Esophagus muscularis mucosa (tissue), 4 donors: ENCODE measurements around the gene RARRES1. TPM values are rescaled to one million over a fixed set of nuclear protein-coding genes. Genes with fewer than 3 reads are reported as not detected.

Source experiments
- DNase-seq: peaks from one replicate; pipeline ENCODE4 v3.0.0-alpha.2; 2017; ENCODE audit errors: extremely low spot score
- H3K27ac ChIP-seq, 4 donors: fragments of 200-600 bp; sonication (generic); replicated peaks in 1 of 4; 1 replicate in 3 of 4; 2 replicates in 1 of 4; pipeline ENCODE4 v1.5.1; 2016 to 2019; ENCODE audit warnings: mild to moderate bottlenecking in 1 of 4
- H3K27me3 ChIP-seq, 4 donors: fragments of 200-600 bp; sonication (generic); one replicate each; pipeline versions ENCODE4 v1.5.1 to v1.6.0; 2016 to 2019
- H3K36me3 ChIP-seq, 4 donors: fragments of 200-600 bp; sonication (generic); one replicate each; pipeline ENCODE4 v1.5.1; 2016 to 2019
- H3K4me1 ChIP-seq, 4 donors: fragments of 200-600 bp; sonication (generic); one replicate each; pipeline ENCODE4 v1.5.1; 2016 to 2019
- H3K4me3 ChIP-seq, 4 donors: fragments of 200-600 bp; sonication (generic); 1 replicate in 2 of 4; 2 replicates in 2 of 4; pipeline ENCODE4 v1.5.1; 2016 to 2019; ENCODE audit warnings: mild to moderate bottlenecking in 4 of 4, moderate library complexity in 1 of 4
- H3K9me3 ChIP-seq, 4 donors: fragments of 200-600 bp; sonication (generic); 1 replicate in 3 of 4; 2 replicates in 1 of 4; pipeline ENCODE4 v1.5.1; 2016 to 2019
- CTCF ChIP-seq, 3 experiments: fragments of 200-600 bp in 2 of 3; fragments of 450-650 bp in 1 of 3; sonication (generic) in 2 of 3; IDR thresholded peaks; one replicate each; pipeline ENCODE4 v1.5.1; 2017 to 2019; ENCODE audit warnings: antibody characterized with exemption in 3 of 3, mild to moderate bottlenecking in 2 of 3, moderate library complexity in 1 of 3
- EP300 ChIP-seq: sonication (generic); formaldehyde crosslinking; IDR thresholded peaks from one replicate; pipeline ENCODE4 v1.6.1; 2017; ENCODE audit warnings: antibody characterized with exemption
- POLR2A ChIP-seq: fragments of 450-650 bp; IDR thresholded peaks from one replicate; pipeline ENCODE4 v1.6.1; 2017; ENCODE audit warnings: antibody characterized with exemption, moderate library complexity, mild to moderate bottlenecking, low read depth
- POLR2AphosphoS5 ChIP-seq, 2 donors: sonication (generic); formaldehyde crosslinking; IDR thresholded peaks; one replicate each; pipeline ENCODE4 v1.6.1; 2017; ENCODE audit warnings: antibody characterized with exemption in 2 of 2
- WGBS: methylation state at CpG from one replicate; pipeline ENCODE4 v1.1.5; 2018; 5-methylcytosine and 5-hydroxymethylcytosine counted together
- intact Hi-C: fragments of 100-400 bp; cut with DNase I; formaldehyde crosslinking; loops from one replicate; pipeline ENCODE4 v1.15.1; 2023
- total RNA-seq, 4 donors: library from RNA; depleted of rRNA; stranded (reverse); fragments of >200 nt; gene quantifications; one replicate each; pipeline versions ENCODE4 v1.1.0 to v1.2.1, GENCODE V29; 2016

RARRES1 gene
- total RNA-seq, 4 donors from 2014 or later, result 6.6 to 93.0 (median 29.8) TPM

GRCh38 chr3:158739661-158740060 is 7.4 kb upstream of the RARRES1 start:
- H3K36me3 ChIP-seq, result peaks cover 0 to 81% (median 8%) of the 10 kb centered on the region in 4 donors
- WGBS, result 87% methylated on average over 3 of the region's 3 CpGs
- peaks cover 0 to 9% (median 4%) of the 10 kb centered on the region in 4 donors for H3K9me3 ChIP-seq
- H3K27me3 ChIP-seq, result no peaks in the 10 kb centered on the region
- intact Hi-C loops, result no loop called here
- H3K4me3 ChIP-seq, result no peak overlapping the region
- H3K27ac ChIP-seq, result no peak overlapping the region
- DNase-seq, result no peak
- TF ChIP-seq POLR2AphosphoS5 (IDR thresholded peaks at IDR 0.05) (no peak), POLR2A (no peak), CTCF (IDR thresholded peaks at IDR 0.05) (no peak), EP300 (no peak)
- peaks cover 0 to 9% (median 1%) of the 10 kb centered on the region in 4 donors for H3K4me1 ChIP-seq

- DNase-seq, result no peak
- WGBS, result 91% methylated on average over 4 of the region's 4 CpGs
- Histone ChIP-seq H3K27me3 (no peaks in the 10 kb centered on the region), H3K4me1 (peaks cover 0 to 11% (median 4%) of the 10 kb centered on the region in 4 donors), H3K9me3 (peaks cover 0 to 13% (median 5%) of the 10 kb centered on the region in 4 donors), H3K4me3 (no peak overlapping the region), H3K36me3 (peaks cover 0 to 80% (median 8%) of the 10 kb centered on the region in 4 donors), H3K27ac (no peak overlapping the region)
- intact Hi-C loops, result no loop called here
- no peak for TF ChIP-seq POLR2A
- no peak for TF ChIP-seq EP300
- no peak for TF ChIP-seq CTCF (IDR thresholded peaks at IDR 0.05)
- no peak for TF ChIP-seq POLR2AphosphoS5 (IDR thresholded peaks at IDR 0.05)
Measured at GRCh38 chr3:158739078-158739477, 6.8 kb upstream of the RARRES1 start.

GRCh38 chr3:158738653-158739052 is 6.4 kb upstream of the RARRES1 start:
- intact Hi-C loops, result no loop called here
- Histone ChIP-seq H3K27ac (no peak overlapping the region), H3K4me1 (peaks cover 0 to 15% (median 8%) of the 10 kb centered on the region in 4 donors), H3K36me3 (peaks cover 0 to 78% (median 8%) of the 10 kb centered on the region in 4 donors), H3K9me3 (peaks cover 0 to 13% (median 5%) of the 10 kb centered on the region in 4 donors), H3K4me3 (no peak overlapping the region), H3K27me3 (no peaks in the 10 kb centered on the region)
- WGBS, result 97% methylated on average over 6 of the region's 6 CpGs
- no peak for DNase-seq
- no peak for TF ChIP-seq CTCF (IDR thresholded peaks at IDR 0.05)
- TF ChIP-seq EP300, result no peak
- no peak for TF ChIP-seq POLR2AphosphoS5 (IDR thresholded peaks at IDR 0.05)
- TF ChIP-seq POLR2A, result no peak

GRCh38 chr3:158737976-158738615 is 5.8 kb upstream of the RARRES1 start:
- Histone ChIP-seq H3K27ac (no peak overlapping the region), H3K4me3 (no peak overlapping the region), H3K27me3 (no peaks in the 10 kb centered on the region), H3K4me1 (peaks cover 0 to 21% (median 13%) of the 10 kb centered on the region in 4 donors), H3K36me3 (peaks cover 0 to 75% (median 8%) of the 10 kb centered on the region in 4 donors), H3K9me3 (peaks cover 0 to 13% (median 5%) of the 10 kb centered on the region in 4 donors)
- TF ChIP-seq POLR2AphosphoS5 (IDR thresholded peaks at IDR 0.05) (no peak), CTCF (IDR thresholded peaks at IDR 0.05) (no peak), POLR2A (no peak), EP300 (no peak)
- no peak for DNase-seq
- 84% methylated on average over 9 of the region's 9 CpGs for WGBS
- intact Hi-C loops, result no loop called here
